Testis (tissue), 3 donors: ENCODE data around the gene PGBD4. TPM values are rescaled to one million over a fixed set of nuclear protein-coding genes. Genes with fewer than 3 reads are reported as not detected.
"Not testable (repeated sequence)": the region's sequence is repeated elsewhere in the genome, so short reads cannot be mapped to it uniquely, and the experiment has no call there.

ENCODE experiments used
- DNase-seq: peaks from one replicate; pipeline ENCODE4 v3.0.0-alpha.2; 2019
- H3K27ac ChIP-seq, 2 donors: fragments of 200-600 bp; sonication (generic); one replicate each; pipeline ENCODE4 v1.5.1; 2019
- H3K27me3 ChIP-seq: fragments of 200-600 bp; sonication (generic); one replicate; pipeline ENCODE4 v1.5.1; 2019
- H3K36me3 ChIP-seq: fragments of 200-600 bp; sonication (generic); one replicate; pipeline ENCODE4 v1.5.1; 2017; ENCODE audit warnings: low read depth; ENCODE audit errors: missing control alignments
- H3K4me1 ChIP-seq: fragments of 200-600 bp; sonication (generic); one replicate; pipeline ENCODE4 v1.5.1; 2019
- H3K4me3 ChIP-seq, 2 donors: fragments of 200-600 bp; sonication (generic); one replicate each; pipeline ENCODE4 v1.5.1; 2017 to 2019
- H3K9me3 ChIP-seq: fragments of 200-600 bp; sonication (generic); one replicate; pipeline ENCODE4 v1.5.1; 2017
- CTCF ChIP-seq, 3 experiments: fragments of 450-650 bp in 2 of 3; fragments of 200-600 bp in 1 of 3; sonication (generic) in 1 of 3; IDR thresholded peaks; one replicate each; pipeline ENCODE4 v1.5.1; 2016 to 2019; ENCODE audit warnings: antibody characterized with exemption in 3 of 3, mild to moderate bottlenecking in 2 of 3, moderate library complexity in 1 of 3
- POLR2A ChIP-seq: fragments of 450-650 bp; IDR thresholded peaks from one replicate; pipeline ENCODE4 v1.6.1; 2017; ENCODE audit warnings: antibody characterized with exemption, mild to moderate bottlenecking, moderate library complexity
- whole genome bisulfite sequencing, 2 donors: methylation state at CpG; one replicate each; pipeline ENCODE4 v1.1.5; 2018; 5-methylcytosine and 5-hydroxymethylcytosine counted together
- intact Hi-C: fragments of 100-400 bp; cut with DNase I; formaldehyde crosslinking; loops from one replicate; pipeline ENCODE4 v1.15.1; 2023; ENCODE audit warnings: low total_unique reads
- polyA plus RNA-seq: library from polyadenylated mRNA; stranded (reverse); fragments of 350-450 nt; fragmentation: Illumina TruSeq; extraction: RNeasy Lipid Tissue Mini Kit (QIAGEN cat#74804); gene quantifications from one replicate; pipeline ENCODE4 v1.2.3, GENCODE V29; 2014; ENCODE audit warnings: low read depth, low replicate concordance; ENCODE audit not compliant: insufficient read depth
- total RNA-seq, 2 donors: library from RNA; depleted of rRNA; stranded (reverse); fragments of >200 nt; gene quantifications; one replicate each; pipeline ENCODE4 v1.2.3, GENCODE V29; 2016

The PGBD4 gene
- total and polyA plus RNA-seq, 3 donors from 2014 or later = 1.5 to 2.8 (median 2.7) TPM

- TF ChIP-seq POLR2A (no peak), CTCF (IDR thresholded peaks at IDR 0.05) (no peak)
- intact Hi-C loops = no loop called here
- WGBS, 2 donors = 80 to 84% methylated on average over 3 of the region's 3 CpGs
- Histone ChIP-seq H3K9me3 (no peaks in the 10 kb centered on the region), H3K36me3 (no peaks in the 10 kb centered on the region), H3K27me3 (no peaks in the 10 kb centered on the region), H3K4me3 (no peak overlapping the region), H3K27ac (no peak overlapping the region), H3K4me1 (no peaks in the 10 kb centered on the region)
- no peak for DNase-seq
Observed at GRCh38 chr15:34114739-34115138, 12.9 kb downstream of the PGBD4 start.

GRCh38 chr15:34116620-34117019, 14.7 kb downstream of the PGBD4 start:
- intact Hi-C loops = no loop called here
- no peaks in the 10 kb centered on the region for H3K9me3 ChIP-seq
- no peaks in the 10 kb centered on the region for H3K27me3 ChIP-seq
- H3K36me3 ChIP-seq = no peaks in the 10 kb centered on the region
- TF ChIP-seq CTCF (IDR thresholded peaks at IDR 0.05) (no peak), POLR2A (no peak)
- no peak overlapping the region for H3K27ac ChIP-seq
- DNase-seq = no peak
- WGBS, 2 donors = 78 to 82% methylated on average over 2 of the region's 2 CpGs
- H3K4me3 ChIP-seq = no peak overlapping the region
- no peaks in the 10 kb centered on the region for H3K4me1 ChIP-seq

GRCh38 chr15:34119291-34119690, 17.4 kb downstream of the PGBD4 start:
- 84% methylated on average over 4 of the region's 4 CpGs for WGBS, 2 donors
- intact Hi-C loops = no loop called here
- DNase-seq = no peak

GRCh38 chr15:34120420-34120819, 18.5 kb downstream of the PGBD4 start:
- H3K4me1 ChIP-seq, H3K27ac ChIP-seq, intact Hi-C loops, DNase-seq, H3K36me3 ChIP-seq, H3K27me3 ChIP-seq, H3K4me3 ChIP-seq, H3K9me3 ChIP-seq: not testable (repeated sequence)
- 76 to 79% methylated on average over 2 of the region's 2 CpGs for WGBS, 2 donors

More at GRCh38 chr15:34119291-34119690, 17.4 kb downstream of the PGBD4 start:
- Histone ChIP-seq H3K4me3 (no peak overlapping the region), H3K9me3 (no peaks in the 10 kb centered on the region), H3K27ac (no peak overlapping the region), H3K27me3 (no peaks in the 10 kb centered on the region), H3K4me1 (no peaks in the 10 kb centered on the region), H3K36me3 (no peaks in the 10 kb centered on the region)
- no peak for TF ChIP-seq CTCF (IDR thresholded peaks at IDR 0.05)

- H3K27me3 ChIP-seq, H3K9me3 ChIP-seq, H3K27ac ChIP-seq, H3K4me1 ChIP-seq, H3K36me3 ChIP-seq, intact Hi-C loops, H3K4me3 ChIP-seq, DNase-seq: not testable (repeated sequence)
- WGBS, 2 donors = 55 to 71% methylated on average over 12 of the region's 12 CpGs
Observed at GRCh38 chr15:34121786-34122185, 19.9 kb downstream of the PGBD4 start.

GRCh38 chr15:34122771-34123183, 20.9 kb downstream of the PGBD4 start:
- no peaks in the 10 kb centered on the region for H3K4me1 ChIP-seq
- no peaks in the 10 kb centered on the region for H3K27me3 ChIP-seq
- intact Hi-C loops = no loop called here
- DNase-seq = no peak
- no peak overlapping the region for H3K4me3 ChIP-seq
- TF ChIP-seq POLR2A (no peak), CTCF (IDR thresholded peaks at IDR 0.05) (no peak)
- no peaks in the 10 kb centered on the region for H3K9me3 ChIP-seq
- no peak overlapping the region for H3K27ac ChIP-seq
- WGBS, 2 donors = 74 to 82% methylated on average over 6 of the region's 6 CpGs
- no peaks in the 10 kb centered on the region for H3K36me3 ChIP-seq
